ENCODE results near the gene SYT6. TPM values are rescaled to one million over a fixed set of nuclear protein-coding genes. Genes with fewer than 3 reads are reported as not detected.

The SYT6 gene
- total and polyA plus RNA-seq, 7 experiments from 2014 or later, result not detected

DNA sequence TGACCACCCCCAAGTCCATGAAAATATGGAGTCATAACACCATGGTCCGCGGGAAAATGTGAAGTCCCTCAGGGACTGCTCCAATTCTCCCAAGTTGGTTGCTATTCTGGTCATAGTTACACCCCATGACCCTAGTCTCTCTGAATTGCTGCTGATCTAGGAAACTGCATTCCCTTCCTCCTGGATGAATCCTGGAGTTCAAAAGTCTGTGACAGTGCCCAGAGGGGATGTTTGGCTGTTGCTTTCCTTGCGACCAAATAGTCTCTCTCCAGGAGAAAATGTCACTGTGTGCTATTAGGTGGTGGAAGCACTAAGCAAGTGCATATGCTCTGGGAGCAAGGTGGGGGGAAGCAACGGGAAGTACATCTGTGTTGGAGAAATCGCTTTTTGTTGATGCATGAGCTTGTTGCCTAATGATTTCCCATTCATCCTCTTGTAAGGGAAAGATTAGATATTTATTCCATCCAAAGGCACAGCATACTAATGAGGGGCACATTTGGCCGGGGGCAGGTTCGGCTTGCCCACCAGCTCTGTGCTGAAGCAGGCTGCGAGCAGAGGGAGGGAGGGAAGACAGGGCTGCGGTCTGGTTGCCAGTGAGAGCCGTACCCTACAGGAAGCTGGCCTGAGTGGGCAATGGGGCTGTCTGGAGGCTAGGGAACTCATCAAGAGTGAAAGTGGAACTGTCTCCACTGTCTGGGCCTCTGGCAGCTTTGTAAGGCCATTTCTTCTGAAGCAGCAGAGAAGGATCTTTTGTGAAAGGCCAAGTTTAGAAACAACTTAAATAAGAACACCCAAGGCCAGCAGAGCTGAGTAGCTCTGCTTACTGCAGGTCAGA lies 27.2 kb downstream of the SYT6 start:
- no peak overlapping the region for H3K4me3 Mint-ChIP-seq
- H3K4me1 ChIP-seq (ENCODE audit: control insufficient read depth in 2 of 2, insufficient read depth in 2 of 2, low read length in 2 of 2), result no peaks in the 10 kb centered on the region
- H3K36me3 ChIP-seq (ENCODE audit: control insufficient read depth in 2 of 3, insufficient read depth in 3 of 3, low read length in 3 of 3), result no peaks in the 10 kb centered on the region
- no peak overlapping the region for H3K27ac Mint-ChIP-seq
- peaks cover 0 to 5% (median 0%) of the 10 kb centered on the region in 5 donors for H3K36me3 Mint-ChIP-seq
- intact Hi-C loops (cut with micrococcal nuclease), result no loop called here
- H3K9me3 ChIP-seq (ENCODE audit: control insufficient read depth in 2 of 3, low read length in 3 of 3), result no peaks in the 10 kb centered on the region
- ChIA-PET POLR2A (no interaction called here), CTCF (no interaction called here)
- ATAC-seq (peak; percentile 62), DNase-seq (no peak)
- no peaks in the 10 kb centered on the region for H3K27me3 ChIP-seq (ENCODE audit: control insufficient read depth in 2 of 2, insufficient read depth in 2 of 2, low read length in 2 of 2)
- peaks cover 0 to 9% (median 0%) of the 10 kb centered on the region in 5 donors for H3K27me3 Mint-ChIP-seq
- H3K27ac ChIP-seq (ENCODE audit: low read depth, low read length), result no peak overlapping the region
- peaks cover 0 to 3% (median 0%) of the 10 kb centered on the region in 11 donors for H3K9me3 Mint-ChIP-seq
- H3K4me1 Mint-ChIP-seq, result peaks cover 4 to 26% (median 21%) of the 10 kb centered on the region in 7 donors
- H3K4me3 ChIP-seq (ENCODE audit: low read length), result no peak overlapping the region

DNA sequence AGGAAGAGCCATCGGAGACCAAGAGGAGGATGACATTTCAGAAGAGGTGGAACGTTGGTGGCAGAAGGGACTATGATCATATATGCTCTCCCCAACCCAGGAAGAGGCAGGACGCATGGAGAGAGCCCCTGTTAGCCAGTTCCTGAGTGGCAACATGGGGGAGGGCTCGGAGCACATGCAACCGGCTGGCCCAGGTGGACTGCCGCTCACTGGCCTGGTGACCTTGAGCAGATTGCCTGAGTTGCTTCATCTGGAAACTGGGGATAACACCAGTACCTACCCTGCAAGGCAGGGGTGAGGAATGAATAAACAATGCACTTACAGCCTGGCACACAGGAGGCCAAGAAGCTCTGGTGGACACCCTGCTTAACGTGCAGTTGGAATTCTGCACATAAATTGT lies 29.0 kb downstream of the SYT6 start:
- ChIA-PET POLR2A (no interaction called here), CTCF (no interaction called here)
- H3K9me3 Mint-ChIP-seq, result peaks cover 0 to 3% (median 0%) of the 10 kb centered on the region in 11 donors
- Histone ChIP-seq H3K9me3 (ENCODE audit: control insufficient read depth in 2 of 3, low read length in 3 of 3) (no peaks in the 10 kb centered on the region), H3K4me1 (ENCODE audit: control insufficient read depth in 2 of 2, insufficient read depth in 2 of 2, low read length in 2 of 2) (no peaks in the 10 kb centered on the region), H3K4me3 (ENCODE audit: low read length) (no peak overlapping the region), H3K36me3 (ENCODE audit: control insufficient read depth in 2 of 3, insufficient read depth in 3 of 3, low read length in 3 of 3) (no peaks in the 10 kb centered on the region), H3K27me3 (ENCODE audit: control insufficient read depth in 2 of 2, insufficient read depth in 2 of 2, low read length in 2 of 2) (no peaks in the 10 kb centered on the region), H3K27ac (ENCODE audit: low read depth, low read length) (no peak overlapping the region)
- ATAC-seq (no peak), DNase-seq (no peak)
- no peak overlapping the region for H3K27ac Mint-ChIP-seq
- peaks cover 0 to 5% (median 0%) of the 10 kb centered on the region in 5 donors for H3K27me3 Mint-ChIP-seq
- no peak overlapping the region for H3K4me3 Mint-ChIP-seq
- H3K36me3 Mint-ChIP-seq, result peaks cover 0 to 5% (median 0%) of the 10 kb centered on the region in 5 donors
- intact Hi-C loops (cut with micrococcal nuclease), result no loop called here
- H3K4me1 Mint-ChIP-seq, result peaks cover 4 to 18% (median 11%) of the 10 kb centered on the region in 7 donors

DNA sequence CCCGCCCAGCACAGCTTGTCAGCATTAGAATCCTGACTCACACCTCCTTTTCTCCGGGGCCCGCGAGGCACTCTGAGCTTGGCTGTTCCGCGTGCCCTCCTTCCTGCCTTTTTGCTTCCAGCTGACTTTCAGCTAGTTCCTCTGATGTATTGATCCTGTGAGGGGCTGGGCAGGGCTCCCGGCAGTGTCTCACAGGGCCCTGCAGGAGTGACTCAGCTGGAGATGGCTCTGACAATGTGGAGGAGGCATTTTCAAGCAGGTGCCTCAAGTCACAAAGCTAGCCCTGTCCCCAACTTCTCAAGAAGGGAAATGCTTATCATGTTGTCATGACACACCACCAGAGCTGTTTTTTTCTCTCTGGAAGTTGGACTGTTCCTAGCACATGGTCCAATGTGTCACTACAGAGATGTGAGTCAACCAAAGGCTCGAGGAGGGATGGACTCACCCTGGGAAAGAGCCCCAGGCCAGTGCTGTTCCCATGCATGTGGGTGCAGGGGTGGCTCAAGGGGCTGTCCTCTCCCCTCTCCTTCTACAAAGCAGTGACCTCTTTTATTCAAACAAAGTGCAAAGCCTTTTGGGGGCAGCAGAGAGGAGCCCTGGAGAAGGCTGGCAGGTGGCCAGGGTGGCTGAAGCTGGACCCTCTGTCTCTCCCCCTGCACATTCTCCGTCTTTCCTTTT lies 30.6 kb downstream of the SYT6 start:
- POLR2A ChIA-PET, result no interaction called here
- Mint-ChIP-seq H3K4me3 (no peak overlapping the region), H3K36me3 (no peaks in the 10 kb centered on the region), H3K4me1 (peaks cover 0 to 6% (median 0%) of the 10 kb centered on the region in 7 donors), H3K9me3 (peaks cover 0 to 1% (median 0%) of the 10 kb centered on the region in 11 donors), H3K27me3 (peaks cover 0 to 3% (median 0%) of the 10 kb centered on the region in 5 donors), H3K27ac (no peak overlapping the region)
- Histone ChIP-seq H3K4me1 (ENCODE audit: control insufficient read depth in 2 of 2, insufficient read depth in 2 of 2, low read length in 2 of 2) (no peaks in the 10 kb centered on the region), H3K36me3 (ENCODE audit: control insufficient read depth in 2 of 3, insufficient read depth in 3 of 3, low read length in 3 of 3) (no peaks in the 10 kb centered on the region), H3K27me3 (ENCODE audit: control insufficient read depth in 2 of 2, insufficient read depth in 2 of 2, low read length in 2 of 2) (no peaks in the 10 kb centered on the region), H3K4me3 (ENCODE audit: low read length) (no peak overlapping the region), H3K9me3 (ENCODE audit: control insufficient read depth in 2 of 3, low read length in 3 of 3) (no peaks in the 10 kb centered on the region), H3K27ac (ENCODE audit: low read depth, low read length) (no peak overlapping the region)
- DNase-seq, result no peak
- CTCF ChIA-PET, result no interaction called here
- intact Hi-C loops (cut with micrococcal nuclease), result no loop called here
- peak; percentile 57 for ATAC-seq

DNA sequence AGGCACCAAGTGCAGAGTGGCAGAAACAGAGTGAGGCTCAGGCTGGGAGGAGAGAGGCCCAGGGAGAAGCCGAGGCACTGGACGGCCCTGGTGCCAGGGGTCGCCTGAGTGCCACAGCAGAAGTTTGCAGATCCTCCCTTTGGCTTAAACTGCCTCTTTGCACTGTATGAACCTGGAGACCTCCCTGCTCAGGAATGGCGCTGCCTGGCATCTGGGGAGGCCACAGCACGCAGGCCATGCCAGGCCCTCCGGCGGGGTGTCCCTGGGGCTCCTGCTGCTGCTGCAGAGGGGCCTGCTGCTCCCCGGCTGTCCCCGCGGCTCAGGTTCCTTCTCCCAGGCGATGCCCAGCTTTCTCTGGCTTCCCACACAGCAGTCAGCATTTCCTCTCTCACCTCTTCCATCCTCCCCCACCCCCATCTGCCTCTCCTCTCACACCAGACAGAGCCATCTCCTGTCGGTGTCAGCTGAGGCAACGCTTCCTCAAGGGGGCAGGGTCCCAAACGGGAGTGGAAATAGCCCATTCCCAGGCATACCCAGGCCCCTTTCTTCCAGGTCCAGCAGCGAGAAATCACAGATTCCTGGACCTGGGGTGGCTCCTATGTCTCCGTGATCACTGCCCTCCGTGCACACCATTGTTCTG lies 35.2 kb downstream of the SYT6 start:
- Histone ChIP-seq H3K27ac (ENCODE audit: low read depth, low read length) (no peak overlapping the region), H3K4me3 (ENCODE audit: low read length) (no peak overlapping the region), H3K36me3 (ENCODE audit: control insufficient read depth in 2 of 3, insufficient read depth in 3 of 3, low read length in 3 of 3) (no peaks in the 10 kb centered on the region), H3K4me1 (ENCODE audit: control insufficient read depth in 2 of 2, insufficient read depth in 2 of 2, low read length in 2 of 2) (no peaks in the 10 kb centered on the region), H3K9me3 (ENCODE audit: control insufficient read depth in 2 of 3, low read length in 3 of 3) (no peaks in the 10 kb centered on the region), H3K27me3 (ENCODE audit: control insufficient read depth in 2 of 2, insufficient read depth in 2 of 2, low read length in 2 of 2) (no peaks in the 10 kb centered on the region)
- H3K4me1 Mint-ChIP-seq, result peaks cover 4 to 11% (median 6%) of the 10 kb centered on the region in 7 donors
- ChIA-PET POLR2A (no interaction called here), CTCF (no interaction called here)
- H3K27ac Mint-ChIP-seq, result no peak overlapping the region
- ATAC-seq (no peak), DNase-seq (no peak)
- no peak overlapping the region for H3K4me3 Mint-ChIP-seq
- H3K27me3 Mint-ChIP-seq, result peaks cover 0 to 3% (median 0%) of the 10 kb centered on the region in 5 donors
- H3K36me3 Mint-ChIP-seq, result no peaks in the 10 kb centered on the region
- H3K9me3 Mint-ChIP-seq, result no peaks in the 10 kb centered on the region
- intact Hi-C loops (cut with micrococcal nuclease), result no loop called here

DNA sequence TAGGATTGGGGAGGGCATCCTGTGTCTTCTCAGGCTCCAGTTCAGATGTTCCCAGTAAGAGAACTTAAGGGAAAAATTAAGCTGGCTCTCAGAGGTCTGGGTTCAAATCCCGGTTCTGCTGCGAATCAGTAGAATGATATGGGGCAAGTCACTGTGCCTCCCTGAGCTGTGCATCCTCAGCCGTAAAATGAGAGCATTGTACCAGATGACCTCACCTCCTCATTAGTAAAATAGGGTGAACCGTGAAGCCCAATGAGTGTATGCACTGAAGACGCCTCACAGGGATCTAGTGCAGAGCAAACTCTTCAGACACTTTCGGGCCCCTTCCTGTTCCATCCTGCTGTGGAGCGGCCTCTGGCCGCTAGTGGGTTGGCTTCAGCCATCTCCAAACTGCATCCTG lies 36.0 kb downstream of the SYT6 start:
- DNase-seq, result no peak
- no peak for ATAC-seq
- ChIA-PET CTCF (no interaction called here), POLR2A (no interaction called here)
- no peak overlapping the region for H3K27ac Mint-ChIP-seq
- H3K9me3 Mint-ChIP-seq, result no peaks in the 10 kb centered on the region
- peaks cover 0 to 3% (median 0%) of the 10 kb centered on the region in 5 donors for H3K27me3 Mint-ChIP-seq
- H3K4me1 Mint-ChIP-seq, result peaks cover 9 to 16% (median 12%) of the 10 kb centered on the region in 7 donors
- Histone ChIP-seq H3K4me1 (ENCODE audit: control insufficient read depth in 2 of 2, insufficient read depth in 2 of 2, low read length in 2 of 2) (no peaks in the 10 kb centered on the region), H3K36me3 (ENCODE audit: control insufficient read depth in 2 of 3, insufficient read depth in 3 of 3, low read length in 3 of 3) (no peaks in the 10 kb centered on the region), H3K27ac (ENCODE audit: low read depth, low read length) (no peak overlapping the region), H3K4me3 (ENCODE audit: low read length) (no peak overlapping the region), H3K9me3 (ENCODE audit: control insufficient read depth in 2 of 3, low read length in 3 of 3) (no peaks in the 10 kb centered on the region), H3K27me3 (ENCODE audit: control insufficient read depth in 2 of 2, insufficient read depth in 2 of 2, low read length in 2 of 2) (no peaks in the 10 kb centered on the region)
- intact Hi-C loops (cut with micrococcal nuclease), result no loop called here
- H3K4me3 Mint-ChIP-seq, result no peak overlapping the region
- no peaks in the 10 kb centered on the region for H3K36me3 Mint-ChIP-seq

DNA sequence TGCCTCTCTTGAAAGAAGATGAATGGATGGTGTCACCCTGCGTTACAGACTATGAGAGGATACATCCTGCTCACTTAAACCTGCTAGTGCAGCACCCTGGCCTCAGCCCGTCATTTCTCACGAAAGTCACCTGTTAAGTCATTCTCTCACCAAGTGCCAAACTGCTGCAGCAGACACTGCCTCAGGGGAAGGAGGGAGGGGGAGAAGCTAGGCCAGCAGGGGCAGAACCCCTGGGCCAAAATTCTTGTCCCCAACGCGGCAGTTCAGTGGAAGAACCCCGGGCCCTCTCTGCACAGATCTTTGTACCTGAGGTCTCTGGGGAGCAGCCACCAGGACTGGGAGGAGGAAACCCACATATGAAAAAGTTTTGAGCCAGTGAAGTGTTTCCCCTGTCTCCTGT lies 37.6 kb downstream of the SYT6 start:
- intact Hi-C loops (cut with micrococcal nuclease), result no loop called here
- no peaks in the 10 kb centered on the region for H3K27me3 ChIP-seq (ENCODE audit: control insufficient read depth in 2 of 2, insufficient read depth in 2 of 2, low read length in 2 of 2)
- H3K4me3 Mint-ChIP-seq, result no peak overlapping the region
- H3K4me1 Mint-ChIP-seq, result peaks cover 9 to 18% (median 14%) of the 10 kb centered on the region in 7 donors
- no peaks in the 10 kb centered on the region for H3K9me3 Mint-ChIP-seq
- no peaks in the 10 kb centered on the region for H3K4me1 ChIP-seq (ENCODE audit: control insufficient read depth in 2 of 2, insufficient read depth in 2 of 2, low read length in 2 of 2)
- H3K27ac ChIP-seq (ENCODE audit: low read depth, low read length), result no peak overlapping the region
- no peak overlapping the region for H3K27ac Mint-ChIP-seq
- ATAC-seq (no peak), DNase-seq (no peak)
- POLR2A ChIA-PET, result no interaction called here
- no peaks in the 10 kb centered on the region for H3K36me3 ChIP-seq (ENCODE audit: control insufficient read depth in 2 of 3, insufficient read depth in 3 of 3, low read length in 3 of 3)
- CTCF ChIA-PET, result no interaction called here
- no peak overlapping the region for H3K4me3 ChIP-seq (ENCODE audit: low read length)
- no peaks in the 10 kb centered on the region for H3K36me3 Mint-ChIP-seq
- no peaks in the 10 kb centered on the region for H3K9me3 ChIP-seq (ENCODE audit: control insufficient read depth in 2 of 3, low read length in 3 of 3)
- peaks cover 0 to 3% (median 0%) of the 10 kb centered on the region in 5 donors for H3K27me3 Mint-ChIP-seq

All from naive thymus-derived CD4-positive, alpha-beta T cell (primary cell).